ENCODE measurements around the gene ACVR1C.

ACVR1C gene

DNA sequence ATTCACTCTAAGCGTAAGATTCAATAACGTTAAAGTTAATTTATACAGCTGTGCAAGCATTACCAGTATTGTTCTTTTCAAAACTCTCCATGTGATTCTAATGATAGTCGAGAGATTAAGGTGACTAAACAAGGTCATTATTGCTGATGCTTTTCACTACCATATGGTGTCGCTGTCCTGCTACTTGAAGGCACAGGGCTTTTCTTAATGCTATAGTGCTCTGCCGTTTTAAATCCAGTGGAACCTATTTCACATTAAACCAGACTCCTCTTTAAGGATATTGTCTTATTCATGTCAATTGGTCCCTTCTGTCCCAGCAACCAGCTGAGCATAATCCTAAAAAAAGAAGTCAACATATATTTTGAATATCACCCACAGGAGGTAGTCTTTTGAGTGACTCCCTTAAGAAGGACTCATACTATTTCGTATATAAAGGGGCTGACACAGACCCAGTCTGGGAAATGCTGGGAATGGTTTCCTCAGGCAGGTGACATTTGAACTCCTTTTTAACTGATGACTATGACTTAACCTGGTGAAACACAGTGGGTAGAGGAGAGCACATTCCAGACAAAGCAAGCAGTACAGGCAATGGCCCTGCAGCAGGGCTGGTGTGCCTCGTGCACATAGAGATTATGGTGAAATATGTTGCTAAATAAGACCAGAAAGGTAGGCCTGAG is 130.9 kb downstream of the ACVR1C start:
- no peak for DNase-seq (ENCODE audit: low read depth)

DNA sequence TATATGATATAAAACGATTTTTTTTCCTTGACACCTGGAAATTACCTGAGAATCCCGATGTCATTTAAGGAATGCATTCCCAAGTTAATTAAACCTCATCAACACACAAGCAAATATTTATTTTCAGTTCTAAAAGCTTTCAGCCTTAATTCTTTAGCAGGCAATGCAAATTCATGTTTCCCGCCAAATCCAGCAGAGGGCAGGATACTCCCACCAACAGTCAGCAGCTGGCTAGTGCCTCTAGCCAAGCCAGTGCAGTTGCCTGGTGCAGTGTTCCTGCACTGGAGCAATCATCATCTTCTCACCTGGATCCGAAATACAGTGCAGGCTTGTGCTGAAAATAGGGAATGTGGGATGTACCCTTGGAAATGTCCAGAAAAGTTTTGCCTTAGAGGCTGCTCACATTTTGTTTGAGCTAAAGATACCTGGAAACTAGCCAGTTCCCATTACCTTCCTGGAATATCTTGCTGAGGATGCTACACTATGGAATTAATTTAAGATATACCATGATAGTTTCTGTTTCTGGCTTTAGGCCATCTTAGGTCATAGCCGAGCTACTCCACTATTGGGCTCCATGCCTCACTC is 136.4 kb downstream of the ACVR1C start:
- DNase-seq (ENCODE audit: low read depth), result peak; percentile 45

DNA sequence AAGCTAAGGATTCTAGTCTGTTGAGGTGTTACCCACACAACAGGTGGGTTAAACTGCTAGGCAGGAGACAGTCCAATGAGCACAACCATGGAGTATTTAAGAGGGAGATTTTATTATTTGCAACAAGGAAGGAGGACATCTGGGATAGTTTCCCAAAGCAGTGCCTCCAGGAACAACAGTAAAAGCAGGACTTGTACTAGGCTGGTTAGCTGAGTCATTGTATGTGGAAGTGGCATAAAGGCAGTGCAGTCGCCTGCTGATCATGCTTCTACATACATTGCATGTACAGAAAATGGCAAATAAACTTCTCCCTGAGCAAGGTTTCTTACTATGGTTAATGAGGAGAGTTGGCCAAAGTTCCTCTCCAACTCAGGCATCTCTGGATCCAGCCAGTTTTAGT is 138.7 kb downstream of the ACVR1C start:
- DNase-seq (ENCODE audit: low read depth), result no peak

DNA sequence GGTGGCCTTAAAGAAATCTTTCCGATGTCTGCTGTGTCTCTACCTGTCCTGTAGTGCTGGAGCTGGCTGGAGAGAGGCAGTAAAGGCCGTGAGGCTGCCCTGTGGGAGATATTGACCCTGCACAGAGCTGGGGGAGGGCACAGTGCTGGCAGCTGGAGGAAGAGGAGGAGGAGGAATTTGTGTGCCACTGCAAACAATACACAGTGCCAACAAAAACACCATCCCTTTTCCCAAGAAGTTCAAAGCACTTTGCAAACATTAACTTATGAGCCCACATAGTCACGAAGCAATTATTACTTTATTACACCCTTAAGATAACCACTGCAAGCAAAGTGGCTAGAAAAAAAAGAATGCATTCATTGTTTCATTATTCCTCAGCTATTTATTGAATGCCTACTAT is 139.8 kb downstream of the ACVR1C start:
- no peak for DNase-seq (ENCODE audit: low read depth)

DNA sequence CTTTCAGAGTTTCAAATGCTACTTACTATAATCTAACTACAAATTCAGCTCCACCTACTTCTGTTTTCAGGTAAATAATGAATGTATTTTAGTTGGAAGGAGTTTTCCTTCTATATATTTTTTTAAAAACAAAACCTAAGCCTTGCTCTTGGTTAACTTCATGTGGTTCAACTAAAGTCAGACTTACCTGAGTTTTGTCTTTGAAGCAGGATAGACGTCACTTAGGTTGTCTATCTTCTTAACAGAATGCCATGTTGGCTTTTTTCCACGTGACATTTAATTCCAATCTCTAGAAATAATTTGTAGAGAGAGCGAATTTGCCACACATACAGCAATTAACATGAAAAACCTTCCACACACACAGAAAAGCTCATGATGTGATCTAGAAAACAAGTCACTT is 140.9 kb downstream of the ACVR1C start:
- DNase-seq (ENCODE audit: low read depth), result no peak

DNA sequence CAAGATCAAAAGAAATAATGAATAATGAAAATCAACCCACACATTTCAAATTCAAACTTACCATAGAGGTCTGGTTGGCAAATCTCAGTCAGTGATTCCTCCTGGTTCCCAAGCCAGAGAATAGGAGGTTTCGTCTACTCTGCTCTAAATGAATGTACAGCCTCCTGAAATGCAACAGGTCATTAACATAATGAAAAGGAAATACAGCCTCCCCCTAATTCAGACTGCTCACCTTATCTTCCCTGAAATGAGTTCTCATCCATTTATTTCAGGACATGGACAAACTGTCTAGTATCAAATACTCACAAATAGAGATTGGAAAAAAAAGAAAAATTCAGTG is 141.4 kb downstream of the ACVR1C start:
- DNase-seq (ENCODE audit: low read depth), result no peak

DNA sequence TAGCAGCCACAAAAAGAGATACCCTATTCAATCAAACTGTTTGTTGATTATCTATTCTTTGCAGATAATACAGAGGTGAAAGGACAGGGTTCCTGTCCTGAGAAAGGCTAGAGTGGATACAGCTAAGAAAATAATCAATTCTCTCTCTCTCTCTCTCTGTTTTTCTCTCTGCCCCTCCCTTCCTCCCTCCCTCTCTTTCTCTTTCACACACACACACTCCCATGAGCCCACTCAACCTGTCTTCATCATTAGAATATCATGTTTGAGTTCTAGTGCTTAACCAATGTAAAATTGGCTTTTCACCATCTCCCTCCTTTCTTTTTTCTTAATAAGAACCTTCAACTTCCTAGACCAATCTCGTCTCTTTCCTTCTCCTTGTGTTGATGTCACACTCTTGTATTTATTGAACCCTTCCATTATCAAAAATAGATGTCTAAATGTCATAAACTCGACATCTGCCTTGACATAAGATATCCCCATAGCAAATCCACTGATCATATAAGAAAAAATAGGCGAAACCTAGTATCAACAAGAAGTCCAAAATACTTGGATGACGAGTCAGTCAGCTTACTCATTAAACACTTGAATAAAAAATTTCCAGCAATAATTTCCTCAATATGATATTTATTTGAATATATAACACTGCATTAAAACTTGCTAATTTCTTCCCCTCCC is 141.9 kb downstream of the ACVR1C start:
- DNase-seq (ENCODE audit: low read depth), result no peak

DNA sequence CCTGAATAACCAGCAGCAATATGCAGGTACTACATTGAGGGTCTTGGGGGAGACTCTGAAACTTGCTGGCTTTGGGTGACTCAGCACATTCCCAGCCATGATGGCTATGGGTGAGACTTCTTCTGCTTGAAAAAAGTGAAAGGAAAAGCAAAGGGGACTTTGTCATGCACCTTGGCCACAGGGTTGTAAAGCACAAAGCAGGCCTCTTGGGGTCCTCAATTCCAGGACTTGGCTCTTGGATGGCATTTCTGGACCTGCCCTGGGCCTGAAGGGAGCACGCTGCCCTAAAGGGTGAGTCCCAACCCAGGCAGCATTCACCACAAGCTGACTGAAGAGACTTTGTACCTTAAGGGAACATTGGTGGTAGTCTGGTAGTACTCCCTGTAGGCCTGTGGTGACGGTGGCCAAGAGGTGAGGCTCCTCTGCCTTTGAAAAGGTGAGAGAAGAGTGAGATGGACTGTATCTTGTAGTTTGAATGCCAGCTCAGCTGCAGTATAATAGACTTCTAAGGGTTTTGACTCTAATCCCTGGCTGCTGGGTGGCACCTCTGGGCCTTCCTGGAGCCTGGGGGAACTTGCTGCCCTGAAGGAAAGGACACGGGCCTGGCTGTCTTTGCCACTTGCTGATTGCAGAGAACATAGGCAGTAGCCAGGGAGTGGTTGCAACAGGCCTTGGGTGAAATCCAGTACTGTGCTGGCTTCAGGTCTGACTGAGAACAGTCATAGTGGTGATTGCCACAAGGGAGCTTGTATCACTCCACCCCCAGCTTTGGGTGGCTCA is 148.3 kb downstream of the ACVR1C start:
- no peak for DNase-seq (ENCODE audit: low read depth)

DNA sequence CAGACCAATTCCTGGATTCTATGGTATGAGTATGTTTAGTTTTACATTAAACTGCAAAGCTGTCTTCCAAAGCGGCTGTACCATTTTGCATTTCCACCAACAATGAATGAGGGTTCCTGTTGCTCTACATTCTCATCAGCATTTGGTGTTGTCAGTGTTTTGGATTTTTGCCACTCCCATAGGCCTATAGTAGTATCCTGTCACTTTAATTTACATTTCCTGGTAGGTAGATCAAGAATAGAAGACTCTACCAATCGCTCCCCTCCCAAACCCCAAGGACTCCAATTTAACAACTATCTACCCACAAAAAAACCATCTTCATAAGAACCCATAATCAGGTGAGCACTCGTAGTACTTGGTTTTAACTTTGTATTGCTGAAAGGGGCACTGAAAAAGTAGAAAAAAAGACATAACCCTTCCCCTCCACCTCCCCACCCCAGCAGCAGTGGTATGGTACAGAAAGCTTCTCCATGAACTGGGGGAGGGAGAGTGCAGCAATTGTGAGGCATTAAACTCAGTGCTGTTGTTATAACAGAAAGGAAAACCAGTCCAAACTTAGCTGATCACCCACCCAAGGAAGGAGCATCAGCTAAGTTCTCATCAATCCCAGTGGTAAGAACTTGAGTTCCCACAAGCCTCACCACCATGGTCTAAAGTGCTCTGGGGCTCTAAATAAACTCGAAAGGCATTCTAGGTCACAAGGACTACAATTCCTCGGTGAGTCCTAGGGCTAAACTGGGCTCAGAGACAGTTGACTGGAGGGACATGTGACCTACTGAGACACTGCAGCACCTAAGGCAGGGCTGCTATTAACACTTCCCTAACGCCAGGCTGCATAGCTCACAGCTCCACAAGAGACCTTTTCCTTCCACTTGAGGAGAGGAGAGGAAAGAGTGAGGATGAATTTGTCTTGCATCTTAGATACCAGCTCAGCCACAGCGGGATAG is 149.3 kb downstream of the ACVR1C start:
- no peak for DNase-seq (ENCODE audit: low read depth)

DNA sequence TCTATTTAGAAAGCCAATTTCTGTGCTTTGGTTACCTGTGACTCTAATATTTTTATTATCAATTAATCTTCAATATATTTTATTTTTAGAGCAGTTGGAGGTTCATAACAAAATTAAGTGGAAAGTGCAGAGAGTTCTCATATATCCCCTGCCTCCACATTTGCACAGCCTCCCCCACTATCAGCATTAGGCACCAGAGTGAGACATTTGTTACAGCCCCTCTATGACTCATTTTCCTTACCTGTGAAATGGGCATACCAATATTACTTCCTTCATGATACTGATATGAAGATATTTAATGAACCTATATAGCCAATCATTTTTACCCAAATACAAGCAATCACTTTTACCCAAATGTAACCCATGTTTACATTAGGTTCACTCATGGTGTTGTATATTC is 150.7 kb downstream of the ACVR1C start:
- DNase-seq (ENCODE audit: low read depth), result no peak

DNA sequence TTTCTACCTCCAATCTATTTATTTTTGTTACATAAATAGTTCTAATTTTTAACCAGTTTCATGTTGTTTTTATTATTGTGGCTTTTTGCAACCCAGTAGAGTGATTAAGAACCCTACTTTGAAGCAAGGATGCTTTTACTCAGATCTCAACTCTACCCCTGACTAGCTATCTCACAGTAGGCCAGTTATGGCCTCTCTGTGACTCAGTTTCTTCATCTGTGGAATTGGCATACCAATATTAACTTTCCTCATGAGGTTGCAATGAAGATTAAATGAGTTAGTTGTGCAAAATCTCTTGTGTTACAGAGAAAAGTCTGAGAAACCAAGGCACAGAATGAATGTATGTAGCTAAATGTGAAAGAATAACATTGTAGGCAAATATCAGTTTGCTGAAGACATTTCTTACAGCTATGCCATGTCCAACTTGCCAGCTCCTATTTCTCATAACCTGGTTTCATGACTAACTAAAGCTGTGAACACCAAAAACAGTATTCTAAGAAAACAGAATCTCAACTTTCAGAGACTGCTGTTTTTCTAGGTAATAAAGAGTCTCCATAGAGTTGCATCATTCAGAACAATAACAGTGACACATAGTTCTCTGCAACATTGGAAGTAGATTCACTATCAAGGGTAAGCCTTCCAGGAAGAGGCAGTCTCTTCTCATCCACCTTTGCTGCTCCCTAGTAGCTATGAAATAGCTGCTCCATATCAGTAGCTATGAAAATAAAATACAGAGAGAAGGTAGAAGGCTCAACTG is 151.5 kb downstream of the ACVR1C start:
- DNase-seq (ENCODE audit: low read depth), result no peak
